NAMALWA (cell line): ENCODE data around the gene JAK1.

Source experiments
- DNase-seq: peaks from one replicate; pipeline ENCODE4 v3.0.0-alpha.2; 2015; ENCODE audit warnings: low spot score

The JAK1 gene

DNA sequence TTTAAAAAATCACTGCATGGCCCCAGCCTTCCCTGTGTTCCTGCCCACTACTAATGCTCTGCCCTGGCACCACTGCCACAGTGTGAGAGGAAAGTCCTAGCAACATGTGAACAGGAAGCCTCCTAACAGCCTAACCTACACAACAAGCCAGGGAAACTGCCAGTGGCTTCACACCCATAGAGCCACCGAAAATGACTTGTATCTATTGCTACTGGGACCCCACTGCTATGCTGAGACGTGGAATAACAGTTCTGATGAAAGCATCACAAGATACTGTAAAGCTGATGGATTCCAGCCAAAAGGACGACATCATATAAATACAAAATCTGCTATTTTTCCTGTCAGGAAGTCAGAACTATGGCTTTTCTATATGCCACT lies 74.9 kb downstream of the JAK1 start:
- no peak for DNase-seq

DNA sequence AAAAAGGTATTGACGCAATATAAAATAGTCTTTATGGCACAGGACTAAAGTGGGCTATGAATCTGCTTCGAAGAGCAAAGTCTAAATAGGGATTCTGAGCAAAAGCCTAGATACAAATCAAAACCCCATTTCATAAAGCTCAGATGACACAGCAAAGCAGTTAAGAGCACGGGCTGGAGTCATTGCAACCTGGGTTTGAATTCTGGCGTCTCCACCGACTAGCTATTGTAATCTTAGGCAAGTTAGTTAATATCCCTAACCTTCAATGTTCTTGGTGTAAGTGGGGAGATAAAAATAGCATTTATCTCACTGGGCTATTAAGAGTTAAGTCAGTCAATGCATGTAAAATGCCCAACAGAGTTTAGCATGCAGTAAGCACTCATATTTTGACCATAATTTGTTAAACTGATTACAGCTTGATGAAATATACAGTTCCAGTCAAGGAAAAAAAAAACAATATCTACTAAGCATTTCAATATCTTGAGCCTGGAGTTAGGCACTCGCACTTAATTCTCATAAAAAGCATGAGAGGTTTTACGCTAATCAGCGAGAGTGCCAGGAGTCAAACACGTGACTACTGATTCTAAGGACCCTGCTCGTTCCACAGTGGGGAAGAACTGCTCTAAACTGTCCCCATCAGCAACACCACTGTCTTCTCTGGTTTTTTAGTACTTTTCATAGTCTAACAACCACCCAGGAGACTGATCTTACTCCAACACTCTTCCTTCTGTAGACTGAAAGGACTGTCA lies 75.5 kb downstream of the JAK1 start:
- DNase-seq: no peak

DNA sequence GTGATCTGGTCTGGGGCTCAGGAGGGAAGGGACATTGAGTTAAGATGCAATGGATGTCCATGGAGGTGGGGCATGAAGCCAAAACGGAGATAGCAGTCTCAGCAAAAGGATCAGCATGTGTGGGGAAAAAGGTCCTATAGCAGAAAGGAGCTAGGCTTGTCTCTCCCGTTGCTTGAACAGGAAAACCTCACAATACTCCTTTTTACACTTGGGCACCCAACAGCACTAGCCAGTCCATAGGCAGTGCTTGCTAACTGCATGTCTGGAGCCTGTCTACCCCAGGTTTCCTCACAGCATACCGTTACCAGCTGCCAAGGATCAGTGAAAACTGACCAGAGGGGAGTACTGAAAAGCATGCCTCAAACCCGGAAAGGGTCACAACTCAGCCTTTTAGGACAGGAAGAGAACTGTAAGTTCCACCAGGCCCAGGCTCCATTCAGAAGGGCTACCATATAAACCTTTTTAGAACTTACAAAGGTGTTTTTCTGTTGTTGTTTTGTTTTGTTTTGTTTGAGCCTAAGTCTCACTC lies 78.6 kb downstream of the JAK1 start:
- DNase-seq: no peak

- DNase-seq: no peak
Observed at GRCh38 chr1:64886877-64887276, 79.5 kb downstream of the JAK1 start.

DNA sequence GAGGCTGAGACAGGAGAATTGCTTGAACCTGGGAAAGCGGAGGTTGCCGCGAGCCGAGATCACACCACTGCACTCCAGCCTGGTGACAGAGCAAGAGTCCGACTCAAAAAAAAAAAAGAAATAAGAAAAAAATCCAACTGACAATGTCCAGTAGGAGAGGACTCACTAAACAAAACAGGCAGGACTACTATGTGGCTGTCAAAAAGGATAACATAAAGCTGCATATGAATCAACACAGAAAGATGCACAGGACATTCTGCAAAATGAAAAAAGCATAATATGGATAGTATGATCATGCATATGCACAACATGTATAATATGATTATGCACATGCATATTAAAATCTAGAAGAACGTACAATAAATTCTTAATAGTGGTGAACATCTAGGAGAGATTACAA lies 80.7 kb downstream of the JAK1 start:
- DNase-seq: no peak

DNA sequence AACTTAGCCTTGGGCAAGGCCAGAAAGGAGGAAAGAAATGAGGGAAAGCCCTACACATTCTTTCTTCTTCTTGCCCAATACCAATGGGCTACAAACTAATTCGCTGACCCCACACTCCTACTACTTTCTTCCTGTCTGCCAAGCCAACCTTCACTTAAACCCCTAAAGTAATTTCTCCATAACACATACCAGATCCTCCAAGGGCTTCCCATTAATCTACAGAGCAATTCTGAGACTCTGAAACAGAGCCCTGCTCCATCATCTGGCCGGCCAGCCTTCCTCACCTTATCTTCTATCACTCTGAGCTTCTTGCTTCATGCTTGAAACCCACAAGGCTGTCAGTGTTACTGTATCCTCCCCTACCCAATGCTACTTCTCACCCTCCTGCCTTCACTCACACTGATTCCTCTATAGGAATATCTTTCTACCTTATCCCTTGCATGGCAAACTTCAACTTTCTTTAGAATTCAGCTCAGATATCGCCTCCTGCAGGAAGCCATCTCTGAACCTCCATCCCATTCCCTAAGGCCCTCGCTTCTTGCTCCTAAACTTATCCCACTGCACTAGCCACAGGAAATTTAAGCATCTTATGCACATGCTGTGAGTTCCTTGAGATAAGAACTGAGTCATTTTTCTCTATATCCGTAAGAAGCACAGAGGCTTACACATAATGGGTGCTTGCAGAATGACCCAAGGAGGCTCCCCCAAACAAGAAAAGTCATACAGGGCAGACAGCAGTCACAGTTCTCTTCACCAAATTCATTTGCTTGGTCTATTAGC lies 81.9 kb downstream of the JAK1 start:
- DNase-seq: no peak

- DNase-seq: no peak
Observed at GRCh38 chr1:64882574-64883255, 83.6 kb downstream of the JAK1 start.

GRCh38 chr1:64881281-64881680 lies 85.1 kb downstream of the JAK1 start:
- no peak for DNase-seq

GRCh38 chr1:64880449-64880848 lies 85.9 kb downstream of the JAK1 start:
- DNase-seq: no peak

- no peak for DNase-seq
Observed at GRCh38 chr1:64878931-64879611, 87.3 kb downstream of the JAK1 start.

DNA sequence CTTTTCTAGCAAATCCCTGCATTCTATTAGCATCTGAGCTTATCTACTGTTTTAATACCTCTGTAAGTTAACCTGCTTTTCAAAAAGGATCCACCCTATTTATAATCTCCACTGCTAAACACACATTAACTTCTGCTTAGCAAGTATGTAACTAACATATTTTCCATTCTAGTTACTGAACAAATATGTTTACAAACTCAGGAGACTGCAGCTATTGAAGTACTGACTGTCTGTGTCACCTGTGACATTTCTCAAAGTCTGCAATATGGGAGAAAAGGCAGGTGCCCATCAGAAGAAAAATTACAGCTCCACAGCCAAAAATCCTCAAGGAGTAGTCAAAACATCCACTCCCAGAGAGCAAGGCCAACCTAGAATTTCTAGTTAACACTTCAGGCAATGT lies 88.3 kb downstream of the JAK1 start:
- DNase-seq: no peak

- no peak for DNase-seq
Observed at GRCh38 chr1:64877598-64877997, 88.8 kb downstream of the JAK1 start.

DNA sequence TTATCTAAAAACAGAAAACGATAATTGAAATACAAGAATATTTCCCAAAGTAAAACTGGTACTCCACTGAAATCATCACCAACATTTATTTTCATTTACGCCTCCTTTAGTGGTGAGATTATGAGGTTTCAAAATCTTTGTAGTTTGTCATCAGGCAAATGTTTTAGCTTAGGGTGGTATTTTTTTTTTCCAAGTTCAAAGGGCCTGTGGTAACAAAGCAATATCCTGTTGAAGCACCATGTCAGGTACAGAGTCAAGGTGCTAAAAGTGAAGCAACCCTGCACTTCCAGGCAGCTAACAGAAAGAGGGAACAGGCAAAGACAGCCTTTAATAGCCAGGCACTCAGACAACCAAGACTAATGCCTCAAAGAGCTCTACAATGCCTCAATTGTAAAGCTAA lies 89.2 kb downstream of the JAK1 start:
- DNase-seq: no peak

GRCh38 chr1:64875606-64876005 lies 90.7 kb downstream of the JAK1 start:
- DNase-seq: no peak

- no peak for DNase-seq
Observed at GRCh38 chr1:64875101-64875500, 91.2 kb downstream of the JAK1 start.

- DNase-seq: no peak
Observed at GRCh38 chr1:64874666-64875065, 91.7 kb downstream of the JAK1 start.

GRCh38 chr1:64873576-64873975 lies 92.8 kb downstream of the JAK1 start:
- DNase-seq: no peak

DNA sequence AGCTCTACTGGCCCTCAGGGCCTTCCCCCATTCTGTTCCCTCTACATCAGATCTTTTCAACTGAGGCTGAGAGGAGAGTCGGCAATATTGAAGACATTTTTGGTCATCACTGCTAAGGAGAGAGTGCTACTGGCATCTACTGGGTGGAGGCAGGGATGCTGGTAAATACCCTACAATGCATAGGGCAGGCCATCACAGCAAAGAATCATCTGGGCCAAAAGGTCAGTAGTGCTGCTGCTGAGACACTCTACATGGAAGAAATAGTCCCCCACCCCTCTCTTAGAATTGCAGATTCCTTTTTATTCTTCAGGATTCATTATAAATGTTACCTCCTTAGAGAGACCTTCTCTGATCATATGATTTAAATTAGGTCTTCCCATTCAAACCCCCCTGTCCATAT lies 94.3 kb downstream of the JAK1 start:
- no peak for DNase-seq

GRCh38 chr1:64871256-64871655 lies 95.1 kb downstream of the JAK1 start:
- DNase-seq: no peak

- DNase-seq: no peak
Observed at GRCh38 chr1:64867266-64867665, 99.1 kb downstream of the JAK1 start.

- no peak for DNase-seq
Observed at GRCh38 chr1:64866689-64867088, 99.7 kb downstream of the JAK1 start.

- peak; percentile 20 for DNase-seq
Observed at GRCh38 chr1:64865105-64865757, 101.1 kb downstream of the JAK1 start.
